Midbrain (tissue), 1 donor: Measurements from ENCODE around the gene SLC7A1.

ENCODE experiments used
- DNase-seq: peaks from one replicate; lab custom pipeline; 2025; lab: John Stamatoyannopoulos, UW

SLC7A1 gene

GRCh38 chr13:29583073-29583785 lies 12.3 kb downstream of the SLC7A1 start:
- DNase-seq = no peak

- no peak for DNase-seq
These were observed 13.3 kb downstream of the SLC7A1 start for GRCh38 chr13:29582171-29582570.

- no peak for DNase-seq
These were observed 13.8 kb downstream of the SLC7A1 start for GRCh38 chr13:29581666-29582065.

- DNase-seq = no peak
These were observed 16.4 kb downstream of the SLC7A1 start for GRCh38 chr13:29579094-29579493.

- DNase-seq = no peak
These were observed 17.0 kb downstream of the SLC7A1 start for GRCh38 chr13:29578300-29579085.

- DNase-seq = peak; percentile 39
These were observed 18.1 kb downstream of the SLC7A1 start for GRCh38 chr13:29577136-29578051.

- no peak for DNase-seq
These were observed 18.9 kb downstream of the SLC7A1 start for GRCh38 chr13:29576581-29576980.

GRCh38 chr13:29575098-29575497 lies 20.4 kb downstream of the SLC7A1 start:
- no peak for DNase-seq

- DNase-seq = no peak
These were observed 22.3 kb downstream of the SLC7A1 start for GRCh38 chr13:29573190-29573589.

GRCh38 chr13:29572575-29572974 lies 22.9 kb downstream of the SLC7A1 start:
- DNase-seq = no peak

- DNase-seq = no peak
These were observed 23.5 kb downstream of the SLC7A1 start for GRCh38 chr13:29571876-29572570.

GRCh38 chr13:29570051-29570654 lies 25.3 kb downstream of the SLC7A1 start:
- no peak for DNase-seq

- no peak for DNase-seq
These were observed 26.0 kb downstream of the SLC7A1 start for GRCh38 chr13:29569253-29570050.

- DNase-seq = no peak
These were observed 26.8 kb downstream of the SLC7A1 start for GRCh38 chr13:29568731-29569130.

- DNase-seq = no peak
These were observed 28.1 kb downstream of the SLC7A1 start for GRCh38 chr13:29567411-29567810.

- no peak for DNase-seq
These were observed 29.3 kb downstream of the SLC7A1 start for GRCh38 chr13:29566206-29566605.

GRCh38 chr13:29564818-29565217 lies 30.7 kb downstream of the SLC7A1 start:
- peak; percentile 16 for DNase-seq

- no peak for DNase-seq
These were observed 31.1 kb downstream of the SLC7A1 start for GRCh38 chr13:29564373-29564772.

GRCh38 chr13:29563941-29564340 lies 31.5 kb downstream of the SLC7A1 start:
- no peak for DNase-seq

GRCh38 chr13:29562786-29563438 lies 32.6 kb downstream of the SLC7A1 start:
- no peak for DNase-seq
